HepG2 (cell line): ENCODE data around the gene NGEF.

Experiments used
- ARID2 ChIP-seq: sonication (generic); formaldehyde crosslinking; IDR thresholded peaks from 2 replicates; pipeline ENCODE4 v1.8.1; 2022; ENCODE audit warnings: mild to moderate bottlenecking, missing genetic modification reagents, borderline replicate concordance
- ETV5 ChIP-seq: IDR thresholded peaks from 2 replicates; pipeline ENCODE4 v1.6.1; 2018; ENCODE audit warnings: missing biosample characterization, missing genetic modification reagents, inconsistent platforms, borderline replicate concordance
- FOXA1 ChIP-seq, 2 experiments: fragments of 450-650 bp in 1 of 2; sonication (generic) in 1 of 2; formaldehyde crosslinking in 1 of 2; IDR thresholded peaks; 2 replicates each; pipeline versions ENCODE4 v1.4.0 to v1.6.1; 2016 to 2020; ENCODE audit warnings: missing genetic modification reagents in 1 of 2
- KDM5A ChIP-seq: fragments of 200-600 bp; sonication (generic); IDR thresholded peaks from 2 replicates; pipeline ENCODE4 v1.7.0; 2018; ENCODE audit warnings: antibody characterized with exemption, mild to moderate bottlenecking, low read length, borderline replicate concordance
- KLF13 ChIP-seq: sonication (generic); formaldehyde crosslinking; IDR thresholded peaks from 2 replicates; pipeline ENCODE4 v1.4.0; 2020; ENCODE audit warnings: mild to moderate bottlenecking, missing genetic modification reagents
- POLR2A ChIP-seq, 2 experiments: IDR thresholded peaks; 2 replicates each; pipeline ENCODE4 v1.6.1; 2011; ENCODE audit warnings: low read depth in 2 of 2, low read length in 2 of 2, mild to moderate bottlenecking in 1 of 2, moderate library complexity in 1 of 2; ENCODE audit not compliant: insufficient read depth in 1 of 2
- RFX5 ChIP-seq: IDR thresholded peaks from 2 replicates; pipeline ENCODE4 v1.6.1; 2011; ENCODE audit warnings: low read depth, low read length, improper control_type of control experiment
- RNF219 ChIP-seq: sonication (generic); formaldehyde crosslinking; IDR thresholded peaks from 2 replicates; pipeline ENCODE4 v1.5.0; 2020; ENCODE audit warnings: mild to moderate bottlenecking, missing genetic modification reagents
- SOX6 ChIP-seq, 2 experiments: fragments of 450-650 bp in 1 of 2; sonication (generic) in 1 of 2; formaldehyde crosslinking in 1 of 2; IDR thresholded peaks; 2 replicates each; pipeline versions ENCODE4 v1.4.0 to v1.6.1; 2017 to 2020; ENCODE audit warnings: antibody characterized with exemption in 1 of 2, mild to moderate bottlenecking in 1 of 2, missing genetic modification reagents in 1 of 2
- ZNF615 ChIP-seq: sonication (generic); formaldehyde crosslinking; IDR thresholded peaks from 2 replicates; pipeline ENCODE4 v1.5.0; 2020; ENCODE audit warnings: mild to moderate bottlenecking, missing genetic modification reagents, borderline replicate concordance
- TF ChIP-seq, protein P1 (sequence below): sonication (generic); formaldehyde crosslinking; IDR thresholded peaks from 2 replicates; pipeline ENCODE4 v1.8.0; 2022; ENCODE audit warnings: low read depth, missing genetic modification reagents
- TF ChIP-seq, protein P2 (sequence below): sonication (generic); formaldehyde crosslinking; IDR thresholded peaks from 2 replicates; pipeline ENCODE4 v1.5.0; 2020; ENCODE audit warnings: mild to moderate bottlenecking, missing genetic modification reagents, moderate library complexity

- TF ChIP-seq ZNF615 (CRISPR knock-in tag): no peak
- TF ChIP-seq POLR2A (IDR thresholded peaks at IDR 0.05; ENCODE audit: insufficient read depth in 1 of 2, low read depth in 2 of 2, low read length in 2 of 2): no peak
- TF ChIP-seq, protein P1, sequence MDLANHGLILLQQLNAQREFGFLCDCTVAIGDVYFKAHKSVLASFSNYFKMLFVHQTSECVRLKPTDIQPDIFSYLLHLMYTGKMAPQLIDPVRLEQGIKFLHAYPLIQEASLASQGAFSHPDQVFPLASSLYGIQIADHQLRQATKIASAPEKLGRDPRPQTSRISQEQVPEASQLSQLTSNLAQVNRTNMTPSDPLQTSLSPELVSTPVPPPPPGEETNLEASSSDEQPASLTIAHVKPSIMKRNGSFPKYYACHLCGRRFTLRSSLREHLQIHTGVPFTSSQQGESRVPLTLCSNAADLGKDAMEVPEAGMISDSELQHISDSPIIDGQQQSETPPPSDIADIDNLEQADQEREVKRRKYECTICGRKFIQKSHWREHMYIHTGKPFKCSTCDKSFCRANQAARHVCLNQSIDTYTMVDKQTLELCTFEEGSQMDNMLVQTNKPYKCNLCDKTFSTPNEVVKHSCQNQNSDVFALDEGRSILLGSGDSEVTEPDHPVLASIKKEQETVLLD (CRISPR knock-in tag): no peak
- no peak for TF ChIP-seq ARID2
- TF ChIP-seq, protein P2, sequence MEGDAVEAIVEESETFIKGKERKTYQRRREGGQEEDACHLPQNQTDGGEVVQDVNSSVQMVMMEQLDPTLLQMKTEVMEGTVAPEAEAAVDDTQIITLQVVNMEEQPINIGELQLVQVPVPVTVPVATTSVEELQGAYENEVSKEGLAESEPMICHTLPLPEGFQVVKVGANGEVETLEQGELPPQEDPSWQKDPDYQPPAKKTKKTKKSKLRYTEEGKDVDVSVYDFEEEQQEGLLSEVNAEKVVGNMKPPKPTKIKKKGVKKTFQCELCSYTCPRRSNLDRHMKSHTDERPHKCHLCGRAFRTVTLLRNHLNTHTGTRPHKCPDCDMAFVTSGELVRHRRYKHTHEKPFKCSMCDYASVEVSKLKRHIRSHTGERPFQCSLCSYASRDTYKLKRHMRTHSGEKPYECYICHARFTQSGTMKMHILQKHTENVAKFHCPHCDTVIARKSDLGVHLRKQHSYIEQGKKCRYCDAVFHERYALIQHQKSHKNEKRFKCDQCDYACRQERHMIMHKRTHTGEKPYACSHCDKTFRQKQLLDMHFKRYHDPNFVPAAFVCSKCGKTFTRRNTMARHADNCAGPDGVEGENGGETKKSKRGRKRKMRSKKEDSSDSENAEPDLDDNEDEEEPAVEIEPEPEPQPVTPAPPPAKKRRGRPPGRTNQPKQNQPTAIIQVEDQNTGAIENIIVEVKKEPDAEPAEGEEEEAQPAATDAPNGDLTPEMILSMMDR (CRISPR knock-in tag): no peak
- TF ChIP-seq RFX5: no peak
- TF ChIP-seq FOXA1 (IDR thresholded peaks at IDR 0.05): no peak
- no peak for TF ChIP-seq FOXA1 (CRISPR knock-in tag; IDR thresholded peaks at IDR 0.05)
- TF ChIP-seq SOX6 (IDR thresholded peaks at IDR 0.05): no peak
- no peak for TF ChIP-seq SOX6 (CRISPR knock-in tag; IDR thresholded peaks at IDR 0.05)
- no peak for TF ChIP-seq ETV5 (CRISPR knock-in tag)
- no peak for TF ChIP-seq RNF219 (CRISPR knock-in tag)
- no peak for TF ChIP-seq KDM5A
- no peak for TF ChIP-seq KLF13 (CRISPR knock-in tag)
Measured at GRCh38 chr2:233062451-233062850, 49.4 kb upstream of the NGEF start.
